Measurements from ENCODE around the gene CRISPLD2.
"Not testable (repeated sequence)": the region's sequence is repeated elsewhere in the genome, so short reads cannot be mapped to it uniquely, and the experiment has no call there.

CRISPLD2 gene

DNA sequence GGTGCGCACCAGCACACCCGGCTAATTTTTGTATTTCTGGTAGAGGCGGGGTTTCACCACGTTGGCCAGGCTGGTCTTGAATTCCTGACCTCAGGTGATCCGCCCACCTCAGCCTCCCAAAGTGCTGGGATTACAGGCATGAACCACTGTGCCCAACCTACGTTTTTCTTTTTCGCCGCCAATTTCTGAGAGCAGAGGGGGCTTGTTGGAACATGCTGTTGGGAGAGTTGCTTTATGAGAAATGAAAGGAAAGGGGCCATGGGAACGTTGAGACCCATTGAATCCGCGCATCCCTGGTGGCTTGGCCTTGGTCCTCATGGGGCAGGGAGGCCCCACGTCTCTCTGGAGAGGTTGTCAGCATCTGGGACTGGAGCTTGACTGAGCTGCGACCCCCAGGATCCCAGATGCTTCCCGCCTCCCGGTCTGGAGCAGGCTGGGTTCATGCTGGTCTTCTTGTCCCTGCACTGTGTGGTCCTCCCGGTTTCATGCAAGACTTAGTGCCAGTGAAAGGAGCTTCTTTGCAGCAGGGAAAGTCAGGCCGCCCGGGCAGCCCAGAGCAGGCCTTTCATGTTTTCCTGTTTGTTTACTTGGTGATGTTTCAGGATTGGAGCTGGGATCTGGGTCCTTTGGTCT lies 22.8 kb downstream of the CRISPLD2 start:
- DNase-seq, result peak; percentile 28

DNA sequence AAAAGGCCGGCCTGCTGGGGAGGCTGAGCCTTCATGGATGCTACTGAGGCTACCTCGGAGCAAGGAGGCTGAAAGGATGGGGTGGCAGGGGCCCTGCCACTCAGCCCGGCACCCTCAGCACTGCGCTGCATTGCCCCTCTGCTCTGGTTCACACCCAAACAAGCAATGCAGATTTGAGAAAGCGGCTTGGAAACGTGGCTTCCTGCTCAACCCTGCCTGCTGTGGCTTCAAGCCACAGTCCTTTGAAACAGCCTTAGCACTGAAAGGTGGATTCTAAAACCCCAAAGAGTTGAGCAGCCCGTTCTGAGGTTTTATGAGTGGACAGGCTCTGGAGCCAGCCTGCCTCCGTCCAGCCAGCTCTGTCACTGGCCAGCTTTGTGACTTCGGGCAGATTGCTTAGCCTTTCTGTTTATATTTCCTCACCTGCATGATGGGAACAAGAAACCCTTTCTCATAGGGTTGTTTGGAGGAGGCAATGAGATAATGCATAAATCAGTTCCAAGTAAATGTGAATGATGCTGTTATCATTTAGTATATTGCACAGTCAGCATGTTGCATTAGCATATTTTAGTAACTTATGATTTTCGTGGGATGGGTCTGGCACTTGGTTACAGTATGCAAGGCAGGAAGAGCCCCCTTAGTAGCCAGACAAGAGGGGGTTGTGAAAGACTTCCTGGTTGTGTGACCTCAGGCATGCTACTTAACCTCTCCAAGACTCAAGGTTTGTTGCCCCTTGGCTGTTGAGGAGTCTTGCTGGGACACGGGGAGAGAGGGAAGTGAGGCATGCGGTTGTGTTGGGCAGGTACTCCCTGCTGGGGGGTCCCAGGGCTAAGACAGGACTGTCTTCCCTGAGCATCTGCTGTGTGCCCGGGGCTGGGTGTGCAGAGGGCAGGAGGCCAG lies 23.6 kb downstream of the CRISPLD2 start:
- DNase-seq, result peak; percentile 21

DNA sequence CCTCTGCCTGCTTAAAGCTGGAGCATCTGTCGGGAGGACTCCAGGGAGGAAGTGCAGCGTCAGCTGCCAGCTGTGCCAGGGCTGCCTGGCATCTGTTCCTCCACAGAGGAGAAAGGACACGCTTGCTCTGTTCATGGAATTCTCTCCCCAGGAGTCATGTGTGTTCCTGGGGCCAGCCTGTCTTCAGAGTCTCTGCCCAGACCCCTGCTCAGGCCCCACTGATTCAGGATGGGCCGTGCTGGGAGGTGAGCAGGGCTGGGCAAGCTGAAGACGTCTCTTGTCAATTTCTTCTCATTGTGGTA lies 24.2 kb downstream of the CRISPLD2 start:
- DNase-seq, result peak; percentile 81

DNA sequence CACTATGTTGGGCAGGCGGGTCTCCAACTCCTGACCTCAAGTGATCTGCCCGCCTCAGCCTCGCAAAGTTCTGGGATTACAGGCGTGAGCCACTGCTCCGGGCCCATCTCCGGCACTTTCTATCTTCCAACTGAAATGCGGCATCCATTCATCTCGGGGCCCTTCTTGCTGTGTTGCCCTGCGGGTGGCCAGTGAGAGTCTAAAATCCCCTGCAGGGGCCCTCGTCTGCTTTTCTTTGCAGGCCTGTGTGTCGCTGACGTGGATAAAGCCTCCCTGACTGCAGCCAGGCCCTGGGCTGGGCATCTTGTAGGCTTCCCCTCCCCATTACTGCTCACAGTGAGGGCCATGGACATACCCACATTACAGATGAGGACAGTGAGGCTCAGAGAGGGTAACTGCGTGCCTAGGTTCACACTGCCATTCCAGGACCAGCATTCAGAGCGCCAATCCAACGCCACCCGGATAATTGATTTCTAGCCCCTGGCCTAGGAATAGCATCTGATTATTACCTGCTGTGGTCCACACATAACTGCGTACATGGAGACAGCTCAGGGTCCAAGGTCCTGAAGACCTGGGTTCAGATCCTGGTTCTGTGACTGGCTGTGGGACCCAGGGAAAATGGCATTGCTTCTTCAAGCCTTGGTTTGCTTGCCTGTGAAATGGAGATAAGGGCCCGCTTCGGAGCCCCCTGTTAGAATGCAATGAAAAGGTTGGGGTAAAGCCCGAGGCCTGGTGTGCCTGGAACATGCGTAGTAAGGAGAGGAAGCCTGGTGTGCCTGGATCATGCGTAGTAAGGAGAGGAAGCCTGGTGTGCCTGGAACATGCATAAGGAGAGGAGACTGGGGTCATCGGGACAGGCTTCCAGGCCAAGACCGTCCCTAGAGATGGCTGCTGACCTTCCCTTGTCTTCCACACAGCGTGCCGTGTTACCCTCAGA lies 25.0 kb downstream of the CRISPLD2 start:
- no peak for DNase-seq

DNA sequence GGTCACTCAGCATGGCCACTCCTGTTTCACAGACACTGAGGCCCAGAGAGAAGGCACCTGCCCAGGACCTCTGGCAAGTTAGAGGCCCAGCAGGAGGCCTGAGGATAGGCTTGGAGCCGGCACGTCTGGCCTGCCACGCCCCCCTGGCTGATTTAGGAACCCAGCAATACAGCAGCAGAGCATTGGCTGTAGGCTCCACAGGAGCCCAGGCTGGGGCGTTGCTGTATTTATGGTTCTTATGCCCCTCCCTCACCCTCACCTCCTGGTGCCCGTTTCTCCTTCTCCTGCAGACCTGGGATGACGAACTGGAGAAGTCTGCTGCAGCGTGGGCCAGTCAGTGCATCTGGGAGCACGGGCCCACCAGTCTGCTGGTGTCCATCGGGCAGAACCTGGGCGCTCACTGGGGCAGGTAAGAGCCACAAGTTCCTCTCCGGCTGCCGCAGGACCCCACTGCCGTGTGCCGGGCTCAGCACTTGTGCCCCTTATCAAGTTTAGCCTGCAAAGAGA lies 25.8 kb downstream of the CRISPLD2 start:
- DNase-seq, result no peak

DNA sequence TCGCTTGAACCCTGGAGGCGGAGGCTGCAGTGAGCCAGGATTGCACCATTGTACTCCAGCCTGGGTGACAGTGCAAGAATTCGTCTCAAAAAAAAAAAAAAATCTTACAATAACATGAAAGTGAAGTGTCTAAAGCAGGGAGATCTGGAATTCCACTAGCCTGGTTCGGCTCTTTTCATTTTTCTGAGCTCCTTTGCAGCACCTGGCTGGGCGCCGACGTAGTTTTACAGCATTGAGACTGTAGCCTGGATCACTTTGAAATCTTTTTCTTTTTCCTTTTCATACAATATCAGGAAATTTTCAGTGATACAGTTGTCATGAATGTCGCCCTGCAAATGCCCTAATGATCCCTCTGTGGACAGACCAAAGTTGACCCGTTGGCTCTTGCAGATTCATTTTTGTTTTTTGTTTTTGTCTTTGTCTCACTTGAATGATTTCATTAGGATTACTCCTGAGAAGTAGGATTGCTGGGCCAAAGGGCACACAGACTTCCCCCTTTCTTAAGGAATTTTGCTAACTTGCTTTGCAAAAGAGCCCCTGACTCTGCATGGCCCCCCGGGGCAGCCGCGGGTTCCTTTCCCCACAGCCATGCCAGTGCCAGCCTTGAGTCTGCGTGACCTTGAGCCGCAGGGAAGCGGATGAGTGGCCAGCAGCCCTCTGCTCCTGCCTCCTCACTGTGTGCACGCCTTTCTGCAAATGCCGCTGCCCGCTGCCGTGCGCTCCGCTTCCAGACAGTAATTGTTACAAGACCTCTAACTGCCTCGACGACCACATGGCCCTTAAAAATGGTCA lies 28.0 kb downstream of the CRISPLD2 start:
- DNase-seq, result no peak

DNA sequence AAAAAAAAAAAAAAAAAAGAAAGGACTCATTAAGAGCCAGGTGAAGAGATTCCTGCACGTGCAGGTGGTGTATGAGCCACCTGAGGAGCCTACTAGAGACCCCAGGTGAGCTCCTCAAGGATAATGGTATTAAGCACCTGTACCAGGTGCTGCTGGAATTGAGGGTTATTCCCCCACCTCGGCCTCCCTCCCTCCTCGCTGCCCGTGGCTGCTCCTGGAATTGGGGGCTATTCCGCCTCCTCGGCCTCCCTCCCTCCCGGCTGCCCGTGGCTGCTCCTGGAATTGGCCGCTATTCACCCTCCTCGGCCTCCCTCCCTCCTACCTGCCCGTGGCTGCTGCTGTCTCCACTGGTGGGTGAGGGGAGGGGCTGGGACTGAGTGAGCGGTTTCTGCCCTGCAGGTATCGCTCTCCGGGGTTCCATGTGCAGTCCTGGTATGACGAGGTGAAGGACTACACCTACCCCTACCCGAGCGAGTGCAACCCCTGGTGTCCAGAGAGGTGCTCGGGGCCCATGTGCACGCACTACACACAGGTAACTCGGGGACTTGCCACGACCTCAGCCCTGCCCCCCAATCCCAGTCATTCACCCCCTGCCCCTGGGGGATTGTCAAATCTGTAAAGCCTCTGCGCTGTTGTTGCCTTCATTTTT lies 29.3 kb downstream of the CRISPLD2 start:
- DNase-seq, result no peak

DNA sequence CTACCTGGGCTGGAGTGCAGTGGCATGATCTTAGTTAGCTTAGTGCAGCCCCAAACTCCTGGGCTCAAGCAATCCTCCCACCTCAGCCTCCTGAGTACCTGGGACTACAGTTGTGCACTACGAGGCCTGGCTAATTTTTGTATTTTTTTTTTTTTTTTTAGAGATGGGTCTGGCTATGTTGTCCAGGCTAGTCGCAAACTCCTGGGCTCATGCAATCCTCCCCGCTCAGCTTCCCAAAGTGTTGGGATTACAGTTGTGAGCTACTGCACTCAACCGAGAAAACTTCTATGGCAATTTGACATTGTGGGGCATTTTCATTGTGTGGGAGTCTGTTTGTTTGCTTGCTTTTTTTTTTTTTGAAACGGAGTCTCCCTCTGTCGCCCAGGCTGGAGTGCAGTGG lies 30.0 kb downstream of the CRISPLD2 start:
- DNase-seq, result no peak

DNA sequence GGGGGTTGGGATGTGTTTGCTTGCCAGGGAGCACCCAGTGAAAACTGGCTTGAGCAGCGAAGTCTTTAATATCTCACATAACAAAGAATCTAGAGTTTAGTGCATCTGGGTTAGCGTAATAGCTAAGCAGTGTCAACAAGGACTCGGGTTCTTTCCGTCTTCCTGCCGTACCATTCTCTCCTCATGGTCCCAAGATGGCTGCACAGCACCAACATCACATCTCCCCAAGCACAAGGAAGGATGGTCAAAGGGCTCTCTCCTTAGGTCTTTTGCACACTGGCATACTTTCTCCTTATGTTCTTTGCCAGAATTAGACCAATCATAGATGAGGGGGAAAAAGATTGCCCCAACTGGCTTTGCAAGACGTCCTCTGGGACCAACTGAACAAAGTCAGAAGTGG lies 30.9 kb downstream of the CRISPLD2 start:
- no peak for DNase-seq

DNA sequence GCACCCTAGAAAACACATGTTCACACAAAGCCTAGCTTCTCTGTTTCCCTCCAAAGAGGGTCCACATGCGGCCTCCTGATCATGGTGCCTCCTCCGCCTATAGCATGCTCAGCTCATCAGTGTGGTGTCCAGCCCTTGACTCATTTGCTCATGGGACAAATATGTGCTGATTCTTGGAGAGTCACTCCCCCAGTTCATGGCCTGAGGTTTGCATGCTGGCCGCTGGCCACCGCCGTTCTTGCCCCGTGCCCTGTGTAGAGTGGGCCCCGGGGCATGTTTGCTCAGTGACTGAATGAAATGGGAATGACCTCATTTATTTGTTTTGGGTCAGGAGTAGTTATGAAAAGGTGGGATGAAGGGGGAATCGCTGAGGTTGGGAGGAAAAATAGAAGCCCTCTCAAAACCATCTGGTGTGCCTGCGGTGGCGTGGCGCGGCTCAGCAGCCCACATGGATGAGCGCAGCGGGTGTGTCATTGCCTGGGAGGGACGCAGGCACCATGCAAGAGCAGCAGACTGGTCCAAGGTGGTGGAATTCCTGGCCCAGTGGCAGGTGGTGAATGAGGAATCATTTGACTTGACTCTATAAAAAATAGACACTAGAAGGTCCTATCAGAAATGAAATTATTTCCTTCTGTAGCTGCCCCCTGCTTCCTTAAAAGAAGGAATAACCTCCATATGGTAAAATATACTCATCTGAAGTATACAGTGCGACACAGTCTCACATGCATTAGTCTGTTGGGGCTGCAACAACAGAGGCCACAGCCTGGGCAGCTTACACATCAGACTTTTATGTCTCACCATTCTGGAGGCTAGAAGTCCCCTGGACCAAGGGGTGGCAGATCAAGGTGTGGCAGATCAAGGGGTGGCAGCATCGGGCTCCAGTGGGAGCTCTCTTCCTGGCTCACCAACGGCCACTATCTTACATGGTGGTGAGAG lies 31.7 kb downstream of the CRISPLD2 start:
- DNase-seq, result no peak

DNA sequence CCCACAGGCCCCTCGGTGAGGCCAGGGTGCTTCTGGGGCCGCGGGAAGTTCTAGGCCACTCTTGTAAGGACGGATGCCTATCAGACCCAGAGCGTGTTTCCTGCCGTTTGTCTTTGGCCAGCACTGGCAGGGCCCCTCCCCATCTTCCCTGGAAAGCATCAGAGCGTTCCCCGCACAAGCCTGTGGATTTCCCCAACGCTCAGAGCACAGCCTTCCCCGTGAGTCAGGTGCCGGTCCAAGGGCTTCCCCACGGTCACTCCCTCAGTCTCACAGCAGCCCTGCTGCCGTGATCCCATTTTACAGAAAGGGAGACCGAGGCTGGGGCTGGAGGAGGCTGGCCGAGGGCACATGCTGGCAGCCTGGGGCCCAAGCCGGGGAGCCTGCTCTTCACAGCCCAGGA lies 33.7 kb downstream of the CRISPLD2 start:
- no peak for DNase-seq

DNA sequence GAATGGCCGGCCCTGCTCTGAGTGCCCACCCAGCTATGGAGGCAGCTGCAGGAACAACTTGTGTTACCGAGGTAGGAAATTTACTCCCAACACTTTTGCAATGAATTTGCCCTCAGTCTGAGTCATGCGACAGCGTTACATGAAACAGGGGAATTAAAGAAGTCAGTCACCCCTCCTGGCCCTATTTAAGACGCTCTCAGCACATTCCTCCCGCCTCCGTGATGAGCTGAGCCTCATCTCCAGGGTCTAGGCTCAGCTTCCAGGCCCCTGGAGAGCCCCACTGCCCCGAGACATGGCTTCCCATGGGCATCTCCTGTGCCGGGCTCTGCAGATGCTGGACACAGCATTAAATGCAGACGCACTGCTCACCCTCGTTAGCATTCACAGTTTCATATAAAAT lies 35.0 kb downstream of the CRISPLD2 start:
- no peak for DNase-seq

DNA sequence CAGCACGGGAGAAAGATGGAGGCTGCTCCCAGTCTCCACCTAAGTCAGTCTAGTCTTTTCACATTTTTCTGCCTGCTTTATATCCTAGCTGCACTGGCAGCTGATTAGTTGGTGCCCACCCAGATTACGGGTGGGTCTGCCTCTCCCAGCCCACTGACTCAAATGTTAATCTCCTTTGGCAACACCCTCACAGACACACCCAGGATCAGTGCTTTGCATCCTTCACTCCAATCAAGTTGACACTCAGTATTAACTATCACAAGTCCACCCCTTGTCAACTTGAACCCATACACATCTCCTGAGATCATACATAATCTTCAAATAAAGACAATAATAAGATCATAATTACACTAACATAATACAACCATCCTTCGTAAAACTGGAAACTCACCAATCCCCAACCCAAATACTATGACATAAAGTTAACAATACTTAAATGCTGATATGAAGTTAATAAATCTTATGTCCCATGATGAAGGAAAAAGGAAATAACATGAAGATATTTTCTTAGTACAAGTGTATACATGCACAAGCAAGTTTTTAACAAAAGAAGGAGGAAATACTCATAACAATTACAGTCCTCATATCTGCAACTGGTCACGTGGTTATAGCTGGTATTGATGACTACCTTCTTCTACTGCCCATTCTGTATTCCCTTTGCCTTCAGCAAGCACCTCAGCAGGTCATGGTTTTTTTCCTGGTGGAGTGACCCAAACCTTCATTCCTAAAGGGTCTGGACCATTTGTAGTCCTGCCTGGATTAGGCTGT lies 35.8 kb downstream of the CRISPLD2 start:
- DNase-seq, result not testable (repeated sequence)

DNA sequence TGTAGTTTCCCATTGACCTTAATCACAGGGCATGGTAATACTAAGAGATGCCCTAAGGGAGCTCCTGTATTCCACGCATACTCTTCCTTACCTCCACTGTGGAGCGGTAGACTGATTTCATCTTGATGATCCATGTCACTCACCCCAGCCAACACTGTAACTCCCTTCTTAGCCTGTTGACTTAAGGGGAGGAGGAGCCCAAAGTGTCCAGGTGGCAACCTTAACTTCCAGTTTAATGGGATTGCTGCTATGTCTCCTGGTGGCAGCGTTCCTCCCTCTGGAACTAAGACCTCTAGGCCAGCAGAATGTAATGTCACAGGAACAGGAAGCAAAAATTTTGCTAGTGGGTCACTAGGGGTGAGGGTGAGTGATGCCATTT lies 36.4 kb downstream of the CRISPLD2 start:
- not testable (repeated sequence) for DNase-seq

DNA sequence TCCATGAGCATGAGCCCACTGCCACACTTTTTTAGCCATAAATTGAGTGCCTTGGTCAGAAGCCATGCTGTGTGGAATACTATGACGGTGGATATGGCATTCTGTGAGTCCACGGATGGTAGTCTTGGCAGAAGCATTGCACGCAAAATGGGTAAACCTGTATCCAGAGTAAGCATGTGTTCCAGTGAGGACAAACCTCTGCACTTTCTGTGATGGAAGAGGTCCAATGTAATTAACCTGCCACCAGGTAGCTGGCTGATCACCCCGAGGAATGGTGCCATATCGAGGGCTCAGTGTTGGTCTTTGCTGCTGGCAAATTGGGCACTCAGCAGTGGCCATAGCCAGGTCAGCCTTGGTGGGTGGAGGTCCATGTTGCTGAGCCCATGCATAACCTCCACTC lies 37.0 kb downstream of the CRISPLD2 start:
- not testable (repeated sequence) for DNase-seq

DNA sequence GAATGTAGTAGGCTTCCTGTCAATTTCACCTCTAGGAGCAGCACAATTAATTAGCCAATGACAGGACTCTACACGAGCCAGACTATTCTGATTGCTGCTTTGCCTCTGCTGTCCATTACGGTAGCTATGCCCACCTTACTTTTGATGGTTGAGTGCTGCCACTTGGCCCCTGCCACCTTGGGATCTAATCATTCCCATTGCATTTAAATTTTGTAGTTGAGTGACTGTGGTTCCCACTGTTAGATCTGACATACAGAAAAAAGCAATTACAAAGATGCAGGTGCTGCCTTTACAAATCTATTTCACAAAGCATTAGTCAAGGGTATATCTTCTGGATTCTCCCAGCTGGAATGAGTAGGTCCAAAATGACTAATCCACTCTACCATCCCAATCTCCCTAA lies 39.9 kb downstream of the CRISPLD2 start:
- no peak for DNase-seq

DNA sequence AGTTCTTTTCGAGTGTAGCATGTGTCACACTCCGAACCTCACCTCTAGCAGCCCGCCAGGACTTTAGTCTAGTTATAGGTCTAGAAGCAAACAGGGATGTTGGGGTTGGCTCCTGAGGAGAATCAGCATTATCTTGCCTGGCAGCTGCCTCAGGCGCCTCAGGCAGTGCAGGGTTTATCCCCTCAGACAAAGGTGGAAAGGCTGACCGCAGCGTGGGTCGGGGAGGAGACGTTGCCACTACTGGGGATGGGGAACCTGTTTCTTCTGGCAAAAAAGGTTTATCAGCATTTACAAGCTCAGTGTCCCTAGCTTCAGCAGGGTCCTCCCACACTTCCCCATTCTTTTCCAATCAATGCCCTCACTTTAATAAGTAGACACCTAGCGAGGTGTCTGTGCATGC lies 40.6 kb downstream of the CRISPLD2 start:
- no peak for DNase-seq

DNA sequence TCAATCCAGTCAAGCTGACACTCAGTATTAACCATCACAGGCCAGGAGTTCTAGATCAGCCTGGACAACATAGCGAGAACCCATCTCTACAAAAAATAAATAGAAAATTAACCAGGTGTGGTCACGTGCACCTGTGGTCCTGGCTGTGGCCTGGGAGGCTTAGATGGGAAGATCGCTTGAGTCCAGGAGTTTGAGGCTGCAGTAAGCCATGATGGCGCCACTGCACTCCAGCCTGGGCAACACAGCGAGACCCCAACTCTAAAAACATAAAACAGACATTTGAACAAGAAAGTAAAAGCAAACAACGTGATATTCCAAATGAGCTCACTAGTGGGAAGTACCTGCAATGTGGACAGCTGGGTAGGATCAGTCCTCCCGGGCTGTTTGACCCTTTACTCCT lies 41.9 kb downstream of the CRISPLD2 start:
- DNase-seq, result no peak

DNA sequence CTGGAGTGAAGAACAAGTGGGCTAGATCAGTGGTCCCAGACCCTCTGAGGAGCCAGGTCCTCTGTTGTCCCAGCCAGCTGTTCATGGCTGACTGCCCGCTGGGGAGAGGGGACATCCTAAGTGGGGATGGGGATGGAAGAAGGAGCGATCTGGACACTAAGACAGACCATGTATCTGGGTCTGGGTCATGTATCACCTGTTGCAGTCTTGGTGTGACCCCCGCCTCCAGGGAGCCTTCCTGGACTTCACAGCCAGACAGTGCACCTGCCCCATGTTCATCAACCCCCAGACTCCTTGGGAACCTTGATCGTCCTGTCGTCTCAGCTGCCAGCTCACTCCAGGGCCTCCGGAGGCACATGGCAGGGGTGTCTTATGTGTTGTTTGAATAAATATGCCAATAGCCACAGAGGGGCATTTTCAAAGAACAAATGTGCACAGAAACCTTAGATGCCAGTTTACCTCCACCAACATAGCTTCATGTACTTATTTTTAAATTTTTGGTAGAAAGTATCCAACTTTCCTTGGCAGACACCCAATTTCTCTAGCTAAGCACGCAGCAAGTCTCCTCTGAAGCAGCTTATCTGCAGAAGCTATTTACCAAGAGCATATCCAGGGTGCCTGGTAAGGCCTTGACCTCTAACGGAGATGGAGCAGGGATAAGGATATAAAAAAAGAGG lies 43.2 kb downstream of the CRISPLD2 start:
- DNase-seq, result no peak

DNA sequence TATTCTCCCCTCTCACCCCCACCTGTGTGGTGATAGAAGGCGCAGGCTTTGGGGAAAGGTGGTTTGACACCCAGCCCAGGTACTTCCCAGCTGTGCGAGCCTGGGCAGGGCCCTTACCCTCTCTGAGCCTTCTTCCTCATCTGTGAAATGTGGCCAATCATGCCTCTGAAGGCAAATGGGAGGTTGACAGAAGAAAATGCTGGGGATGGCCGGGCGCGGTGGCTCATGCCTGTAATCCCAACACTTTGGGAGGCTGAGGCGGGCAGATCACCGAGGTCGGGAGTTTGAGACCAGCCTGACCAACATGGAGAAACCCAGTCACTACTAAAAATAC lies 43.7 kb downstream of the CRISPLD2 start:
- DNase-seq, result no peak
